Smooth muscle cell (in vitro differentiated cells): Measurements from ENCODE around the gene THAP7. TPM values are rescaled to one million over a fixed set of nuclear protein-coding genes. Genes with fewer than 3 reads are reported as not detected.

ENCODE experiments used
- DNase-seq: peaks from one replicate; lab custom pipeline; 2025; ENCODE audit not compliant: unreplicated experiment; lab: John Stamatoyannopoulos, UW
- H2AFZ ChIP-seq: fragments of 200-600 bp; sonication (generic); 2 replicates; pipeline ENCODE4 v1.6.0; 2016; ENCODE audit warnings: antibody characterized with exemption, low read depth, mild to moderate bottlenecking
- H3F3A ChIP-seq: fragments of 200-600 bp; sonication (generic); 2 replicates; pipeline ENCODE4 v1.6.0; 2017; ENCODE audit warnings: antibody characterized with exemption, low read depth
- H3K27ac ChIP-seq: fragments of 200-600 bp; sonication (generic); 2 replicates; pipeline ENCODE4 v1.5.1; 2016; ENCODE audit warnings: low read depth, mild to moderate bottlenecking
- H3K27me3 ChIP-seq: fragments of 200-600 bp; sonication (generic); 2 replicates; pipeline ENCODE4 v1.6.1; 2016; ENCODE audit warnings: low read depth, mild to moderate bottlenecking
- H3K36me3 ChIP-seq: fragments of 200-600 bp; sonication (generic); 2 replicates; pipeline ENCODE4 v1.5.1; 2016; ENCODE audit warnings: low read depth
- H3K4me1 ChIP-seq: fragments of 200-600 bp; sonication (generic); 2 replicates; pipeline ENCODE4 v1.5.1; 2016; ENCODE audit warnings: low read depth
- H3K4me2 ChIP-seq: fragments of 200-600 bp; sonication (generic); 2 replicates; pipeline ENCODE4 v1.6.0; 2016; ENCODE audit warnings: mild to moderate bottlenecking
- H3K4me3 ChIP-seq: fragments of 200-600 bp; sonication (generic); 2 replicates; pipeline ENCODE4 v1.5.1; 2016; ENCODE audit warnings: mild to moderate bottlenecking
- H3K79me2 ChIP-seq: fragments of 200-600 bp; sonication (generic); 2 replicates; pipeline ENCODE4 v1.6.0; 2016; ENCODE audit warnings: low read depth, mild to moderate bottlenecking
- H3K9ac ChIP-seq: fragments of 200-600 bp; sonication (generic); 2 replicates; pipeline ENCODE4 v1.6.0; 2016; ENCODE audit warnings: low read depth
- H3K9me3 ChIP-seq: fragments of 200-600 bp; sonication (generic); replicated peaks from 2 replicates; pipeline ENCODE4 v1.5.1; 2016; ENCODE audit warnings: low read depth
- H4K20me1 ChIP-seq: fragments of 200-600 bp; sonication (generic); 2 replicates; pipeline ENCODE4 v1.6.0; 2016; ENCODE audit warnings: low read depth
- WGBS: methylation state at CpG from one replicate; pipeline ENCODE4 v1.1.7; 2016; ENCODE audit warnings: low lambda C conversion rate; 5-methylcytosine and 5-hydroxymethylcytosine counted together
- polyA plus RNA-seq: library from polyadenylated mRNA; unstranded; fragments of >200 nt; fragmentation: Nextera tagmentation; extraction: Ambion mirVana; gene quantifications from 2 replicates; pipeline ENCODE4 v1.2.1, GENCODE V29; 2016
- total RNA-seq: library from RNA; depleted of rRNA; stranded (reverse); fragments of >200 nt; gene quantifications from 2 replicates; pipeline ENCODE4 v1.2.3, GENCODE V29; 2014
- TF ChIP-seq, protein P1 (sequence below): fragments of 200-600 bp; sonication (generic); IDR thresholded peaks from 2 replicates; pipeline ENCODE4 v1.5.1; 2017; ENCODE audit warnings: borderline replicate concordance, mild to moderate bottlenecking, antibody characterized with exemption; ENCODE audit not compliant: insufficient read depth, poor library complexity, severe bottlenecking

The THAP7 gene
- total and polyA plus RNA-seq, 2 experiments from 2014 or later = 26.8 to 28.0 TPM

DNA sequence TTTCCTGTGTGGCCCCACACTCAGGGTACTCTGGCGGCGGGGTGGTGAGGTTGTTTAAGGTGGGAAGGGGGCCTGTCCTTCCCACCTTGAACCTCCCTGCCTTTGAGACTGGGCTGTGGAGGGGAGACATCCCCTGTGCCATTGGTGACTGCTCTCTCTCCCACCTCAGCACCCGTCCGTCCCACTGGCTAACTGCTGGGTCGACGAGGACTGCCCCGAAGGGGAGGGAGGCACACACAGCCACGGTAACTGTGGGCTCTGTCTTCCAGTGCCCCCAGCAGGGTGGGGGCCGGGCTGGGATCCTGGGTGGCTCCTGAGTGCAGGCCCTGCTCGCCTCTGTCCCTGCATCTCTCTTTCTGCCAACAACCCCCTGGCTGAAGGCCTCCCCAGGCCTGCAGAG, 20.6 kb upstream of the THAP7 start:
- Histone ChIP-seq H3K4me1 (no peaks in the 10 kb centered on the region), H3K27ac (no peak overlapping the region), H4K20me1 (no peaks in the 10 kb centered on the region), H3K9ac (no peak overlapping the region), H3K79me2 (no peaks in the 10 kb centered on the region), H3K4me2 (no peak overlapping the region), H3K36me3 (no peaks in the 10 kb centered on the region), H3K4me3 (no peak overlapping the region), H3F3A (no peaks in the 10 kb centered on the region), H3K9me3 (no peaks in the 10 kb centered on the region), H2AFZ (no peak overlapping the region), H3K27me3 (no peaks in the 10 kb centered on the region)
- no peak for DNase-seq
- TF ChIP-seq, protein P1, sequence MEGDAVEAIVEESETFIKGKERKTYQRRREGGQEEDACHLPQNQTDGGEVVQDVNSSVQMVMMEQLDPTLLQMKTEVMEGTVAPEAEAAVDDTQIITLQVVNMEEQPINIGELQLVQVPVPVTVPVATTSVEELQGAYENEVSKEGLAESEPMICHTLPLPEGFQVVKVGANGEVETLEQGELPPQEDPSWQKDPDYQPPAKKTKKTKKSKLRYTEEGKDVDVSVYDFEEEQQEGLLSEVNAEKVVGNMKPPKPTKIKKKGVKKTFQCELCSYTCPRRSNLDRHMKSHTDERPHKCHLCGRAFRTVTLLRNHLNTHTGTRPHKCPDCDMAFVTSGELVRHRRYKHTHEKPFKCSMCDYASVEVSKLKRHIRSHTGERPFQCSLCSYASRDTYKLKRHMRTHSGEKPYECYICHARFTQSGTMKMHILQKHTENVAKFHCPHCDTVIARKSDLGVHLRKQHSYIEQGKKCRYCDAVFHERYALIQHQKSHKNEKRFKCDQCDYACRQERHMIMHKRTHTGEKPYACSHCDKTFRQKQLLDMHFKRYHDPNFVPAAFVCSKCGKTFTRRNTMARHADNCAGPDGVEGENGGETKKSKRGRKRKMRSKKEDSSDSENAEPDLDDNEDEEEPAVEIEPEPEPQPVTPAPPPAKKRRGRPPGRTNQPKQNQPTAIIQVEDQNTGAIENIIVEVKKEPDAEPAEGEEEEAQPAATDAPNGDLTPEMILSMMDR = no peak
- 87% methylated on average over 10 of the region's 10 CpGs for WGBS

DNA sequence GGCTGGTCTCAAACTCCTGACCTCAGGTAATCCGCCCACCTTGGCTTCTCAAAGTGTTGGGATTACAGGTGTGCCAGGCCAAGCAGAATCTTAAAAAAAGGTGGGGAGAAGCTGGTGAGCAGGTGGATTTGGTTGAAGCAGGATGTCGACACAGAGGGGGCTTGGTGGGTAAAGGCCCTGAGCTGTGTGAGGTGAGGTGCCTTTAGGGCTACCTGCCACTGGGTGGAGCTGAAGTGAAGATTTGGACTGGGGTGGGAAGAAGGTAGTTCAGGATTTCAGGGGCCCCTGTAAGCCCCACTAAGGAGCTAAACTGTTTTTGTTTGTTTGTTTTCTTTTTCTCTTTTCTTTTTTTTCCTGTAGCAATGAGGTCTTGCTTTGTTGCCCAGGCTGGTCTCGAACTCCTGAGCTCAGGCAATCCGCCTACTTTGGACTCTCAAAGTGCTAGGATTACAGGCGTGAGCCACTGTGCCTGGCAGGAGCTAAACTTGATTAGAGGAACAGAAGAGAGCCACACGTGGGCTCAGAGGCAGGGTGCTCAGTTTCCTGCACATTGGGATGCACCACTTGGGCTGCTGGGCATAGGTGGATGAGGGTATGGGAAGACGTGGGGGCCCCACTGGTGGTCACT, 19.0 kb upstream of the THAP7 start:
- Histone ChIP-seq H3K9ac (no peak overlapping the region), H3K27ac (no peak overlapping the region), H3K36me3 (no peaks in the 10 kb centered on the region), H3K9me3 (no peaks in the 10 kb centered on the region), H2AFZ (no peak overlapping the region), H3F3A (no peaks in the 10 kb centered on the region), H3K79me2 (no peaks in the 10 kb centered on the region), H3K27me3 (no peaks in the 10 kb centered on the region), H3K4me1 (no peaks in the 10 kb centered on the region), H3K4me3 (no peak overlapping the region), H4K20me1 (no peaks in the 10 kb centered on the region), H3K4me2 (no peak overlapping the region)
- DNase-seq = no peak
- TF ChIP-seq, protein P1 = peak; percentile 16
- WGBS = 66% methylated on average over 7 of the region's 7 CpGs

DNA sequence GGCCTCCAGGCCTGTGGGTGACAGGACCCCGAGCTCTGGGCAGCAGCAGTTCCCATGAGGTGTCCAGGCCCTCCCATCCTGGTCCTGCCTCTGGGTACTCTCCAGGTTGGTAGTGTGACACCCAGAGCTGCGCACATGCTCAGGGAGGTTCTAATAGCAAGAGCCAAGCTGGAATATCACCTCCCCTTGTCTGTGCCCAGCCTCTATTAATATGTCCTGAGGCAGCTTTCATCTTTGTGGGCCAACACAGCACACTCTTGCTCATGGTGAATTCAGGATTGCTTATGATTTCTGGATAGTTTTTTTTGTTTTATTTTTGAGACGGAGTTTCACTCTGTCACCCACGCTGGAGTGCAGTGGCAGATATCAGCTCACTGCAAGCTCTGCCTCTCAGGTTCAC, 16.4 kb upstream of the THAP7 start:
- no peak overlapping the region for H2AFZ ChIP-seq
- no peak overlapping the region for H3K4me3 ChIP-seq
- H3K36me3 ChIP-seq = no peaks in the 10 kb centered on the region
- no peak overlapping the region for H3K4me2 ChIP-seq
- WGBS = 96% methylated on average over 4 of the region's 4 CpGs
- H3K27ac ChIP-seq = no peak overlapping the region
- H4K20me1 ChIP-seq = no peaks in the 10 kb centered on the region
- DNase-seq = no peak
- H3K9ac ChIP-seq = no peak overlapping the region
- peaks cover 18% of the 10 kb centered on the region for H3K4me1 ChIP-seq
- TF ChIP-seq, protein P1 = no peak
- peaks cover 5% of the 10 kb centered on the region for H3F3A ChIP-seq
- H3K9me3 ChIP-seq = no peaks in the 10 kb centered on the region
- no peaks in the 10 kb centered on the region for H3K27me3 ChIP-seq
- H3K79me2 ChIP-seq = no peaks in the 10 kb centered on the region
